ENCODE data around the gene ASXL1. TPM values are rescaled to one million over a fixed set of nuclear protein-coding genes. Genes with fewer than 3 reads are reported as not detected.
A peak's percentile ranks its signal among the peaks of the same experiment; 100 is the strongest.

Gene ASXL1
- total and polyA plus RNA-seq, 10 of the 15 experiments (the other 5 are each of a cell fraction or from before 2014, with no cell fraction given): 11.0 to 87.6 (median 56.8) TPM

GRCh38 chr20:32344835-32345506 is 13.2 kb upstream of the ASXL1 start:
- ChIA-PET CTCF (interaction anchor here (1.1 to 2.2 kb wide), 6 partner anchors 9 to 69 kb away, joined by 5 to 10 read pairs (median 5); no protein-coding TSS in a partner anchor), RAD21 (ENCODE audit: unreplicated experiment) (interaction anchor here (0.8 to 1.3 kb wide), 3 partner anchors 11 to 140 kb away, joined by 3 read pairs; no protein-coding TSS in a partner anchor), SMC1A (ENCODE audit: uncharacterized antibody, unreplicated experiment) (interaction anchor here (0.9 to 1.7 kb wide), 9 partner anchors 9 to 112 kb away, joined by 3 to 8 read pairs (median 5); no protein-coding TSS in a partner anchor), POLR2A (interaction anchor here (0.7 to 2.2 kb wide), 2 partner anchors 9 to 13 kb away, joined by 4 to 8 read pairs; partner anchors contain the start of gene ASXL1)
- Histone ChIP-seq H3K27me3 (replicated peaks in 1 of 2; ENCODE audit: control insufficient read depth in 2 of 2, insufficient read depth in 2 of 2, low read length in 1 of 2) (no peaks in the 10 kb centered on the region), H3K4me1 (ENCODE audit: control insufficient read depth, insufficient read depth, low read length) (no peaks in the 10 kb centered on the region), H3K9me3 (replicated peaks; ENCODE audit: control insufficient read depth, insufficient read depth, low read length) (no peaks in the 10 kb centered on the region), H3K4me3 (no peak overlapping the region), H3K9ac (ENCODE audit: control insufficient read depth, insufficient read depth, low read length) (no peak overlapping the region), H3K79me2 (ENCODE audit: control insufficient read depth, insufficient read depth, low read length) (no peaks in the 10 kb centered on the region), H4K20me1 (ENCODE audit: control insufficient read depth, insufficient read depth) (no peaks in the 10 kb centered on the region), H2AFZ (ENCODE audit: control insufficient read depth, low read depth, low read length) (no peak overlapping the region), H3K27ac (ENCODE audit: control insufficient read depth, insufficient read depth) (no peak overlapping the region), H3K36me3 (ENCODE audit: control insufficient read depth in 2 of 2, insufficient read depth in 2 of 2, low read length in 1 of 2) (no peaks in the 10 kb centered on the region), H3K4me2 (ENCODE audit: control insufficient read depth, insufficient read depth) (no peak overlapping the region)
- in situ Hi-C loops (cut with MboI) (no loop called here), intact Hi-C loops (cut with micrococcal nuclease; ENCODE audit: unreplicated experiment) (no loop called here)
- no peak for DNase-seq (ENCODE audit: low read depth, low spot score)
- no peak for TF ChIP-seq TCF3 (IDR thresholded peaks at IDR 0.05; ENCODE audit: borderline replicate concordance, insufficient read depth, low read depth, low read length)
- TF ChIP-seq ATF7 (IDR thresholded peaks at IDR 0.05; ENCODE audit: low read depth): no peak
- TF ChIP-seq SMARCA5 (IDR thresholded peaks at IDR 0.05): no peak
- WGBS (ENCODE audit: insufficient coverage, insufficient replicate concordance, low lambda C conversion rate, missing lambda C conversion rate): 48% methylated on average over 7 of the region's 7 CpGs
- ATAC-seq: peak; percentile 19; the same call in 1 of the 3 replicates
- no TSS peak for BruUV-seq (replicated peaks)
- no peak for FAIRE-seq

- ChIA-PET POLR2A (no interaction called here), SMC1A (ENCODE audit: uncharacterized antibody, unreplicated experiment) (interaction anchor here (1.1 to 1.5 kb wide), 3 partner anchors 12 to 62 kb away, joined by 3 read pairs; no protein-coding TSS in a partner anchor), CTCF (interaction anchor here (0.6 to 1.7 kb wide), 5 partner anchors 8 to 19 kb away, joined by 3 to 4 read pairs (median 3); no protein-coding TSS in a partner anchor), RAD21 (ENCODE audit: unreplicated experiment) (no interaction called here)
- no peak overlapping the region for H3K4me3 ChIP-seq
- H3K4me2 ChIP-seq (ENCODE audit: control insufficient read depth, insufficient read depth): no peak overlapping the region
- no peaks in the 10 kb centered on the region for H3K27me3 ChIP-seq (replicated peaks in 1 of 2; ENCODE audit: control insufficient read depth in 2 of 2, insufficient read depth in 2 of 2, low read length in 1 of 2)
- H4K20me1 ChIP-seq (ENCODE audit: control insufficient read depth, insufficient read depth): no peaks in the 10 kb centered on the region
- in situ Hi-C loops (cut with MboI) (no loop called here), intact Hi-C loops (cut with micrococcal nuclease; ENCODE audit: unreplicated experiment) (no loop called here)
- H3K27ac ChIP-seq (ENCODE audit: control insufficient read depth, insufficient read depth): no peak overlapping the region
- no peaks in the 10 kb centered on the region for H3K9me3 ChIP-seq (replicated peaks; ENCODE audit: control insufficient read depth, insufficient read depth, low read length)
- DNase-seq (ENCODE audit: low read depth, low spot score): no peak
- ATAC-seq: no peak
- H3K9ac ChIP-seq (ENCODE audit: control insufficient read depth, insufficient read depth, low read length): no peak overlapping the region
- H3K4me1 ChIP-seq (ENCODE audit: control insufficient read depth, insufficient read depth, low read length): peaks cover 6% of the 10 kb centered on the region; the same call in 1 of the 2 replicates
- FAIRE-seq: no peak
- H2AFZ ChIP-seq (ENCODE audit: control insufficient read depth, low read depth, low read length): no peak overlapping the region
- BruUV-seq (replicated peaks): no TSS peak
- WGBS (ENCODE audit: insufficient coverage, insufficient replicate concordance, low lambda C conversion rate, missing lambda C conversion rate): 73% methylated on average over 3 of the region's 3 CpGs
- TF ChIP-seq CREM (IDR thresholded peaks at IDR 0.05; ENCODE audit: low read depth) (no peak), SRF (IDR thresholded peaks at IDR 0.05; ENCODE audit: low read depth in 2 of 2, low read length in 2 of 2) (no peak), NR2C1 (IDR thresholded peaks at IDR 0.05) (no peak), PML (IDR thresholded peaks at IDR 0.05; ENCODE audit: low read length) (no peak), BCL11A (IDR thresholded peaks at IDR 0.05; ENCODE audit: low read depth, low read length) (no peak), BACH1 (IDR thresholded peaks at IDR 0.05; ENCODE audit: borderline replicate concordance) (no peak), FOS (IDR thresholded peaks at IDR 0.05; ENCODE audit: borderline replicate concordance, extremely low read depth, insufficient read length) (no peak)
- H3K79me2 ChIP-seq (ENCODE audit: control insufficient read depth, insufficient read depth, low read length): no peaks in the 10 kb centered on the region
- H3K36me3 ChIP-seq (ENCODE audit: control insufficient read depth in 2 of 2, insufficient read depth in 2 of 2, low read length in 1 of 2): no peaks in the 10 kb centered on the region
Observed at GRCh38 chr20:32348207-32348606, 9.9 kb upstream of the ASXL1 start.
